Measurements from ENCODE around the gene ALX1. TPM values are rescaled to one million over a fixed set of nuclear protein-coding genes. Genes with fewer than 3 reads are reported as not detected.

Gene ALX1
- total RNA-seq, 1 donor from 2014 or later = 3.0 TPM

GRCh38 chr12:85280984-85281630, 1.1 kb downstream of the ALX1 start:
- no peak for DNase-seq (ENCODE audit: low spot score, unreplicated experiment)

GRCh38 chr12:85281636-85282312, 1.8 kb downstream of the ALX1 start:
- Mint-ChIP-seq H3K27ac (peak overlapping the region; percentile 35), H3K9me3 (ENCODE audit: low read depth) (no peaks in the 10 kb centered on the region), H3K36me3 (ENCODE audit: insufficient read depth) (peaks cover 3% of the 10 kb centered on the region), H3K27me3 (peaks cover 40% of the 10 kb centered on the region), H3K4me1 (ENCODE audit: low read depth) (peaks cover 6% of the 10 kb centered on the region), H3K4me3 (ENCODE audit: low read depth) (peak overlapping the region; percentile 94)
- DNase-seq (ENCODE audit: low spot score, unreplicated experiment) = no peak
- no peak for TF ChIP-seq CTCF (IDR thresholded peaks at IDR 0.05; ENCODE audit: unreplicated experiment)

More at GRCh38 chr12:85280984-85281630, 1.1 kb downstream of the ALX1 start:
- peaks cover 46% of the 10 kb centered on the region for H3K27me3 Mint-ChIP-seq
- peak overlapping the region; percentile 98 for H3K27ac Mint-ChIP-seq
- H3K4me3 Mint-ChIP-seq (ENCODE audit: low read depth) = peak overlapping the region; percentile 94
- peaks cover 3% of the 10 kb centered on the region for H3K36me3 Mint-ChIP-seq (ENCODE audit: insufficient read depth)
- TF ChIP-seq CTCF (IDR thresholded peaks at IDR 0.05; ENCODE audit: unreplicated experiment) = no peak
- H3K9me3 Mint-ChIP-seq (ENCODE audit: low read depth) = no peaks in the 10 kb centered on the region
- H3K4me1 Mint-ChIP-seq (ENCODE audit: low read depth) = peaks cover 6% of the 10 kb centered on the region

- Mint-ChIP-seq H3K9me3 (ENCODE audit: low read depth) (no peaks in the 10 kb centered on the region), H3K36me3 (ENCODE audit: insufficient read depth) (no peaks in the 10 kb centered on the region), H3K4me1 (ENCODE audit: low read depth) (peaks cover 6% of the 10 kb centered on the region), H3K27ac (no peak overlapping the region), H3K27me3 (peaks cover 23% of the 10 kb centered on the region), H3K4me3 (ENCODE audit: low read depth) (no peak overlapping the region)
- DNase-seq (ENCODE audit: low spot score, unreplicated experiment) = no peak
- no peak for TF ChIP-seq CTCF (IDR thresholded peaks at IDR 0.05; ENCODE audit: unreplicated experiment)
Measured at GRCh38 chr12:85283560-85283959, 3.5 kb downstream of the ALX1 start.

DNA sequence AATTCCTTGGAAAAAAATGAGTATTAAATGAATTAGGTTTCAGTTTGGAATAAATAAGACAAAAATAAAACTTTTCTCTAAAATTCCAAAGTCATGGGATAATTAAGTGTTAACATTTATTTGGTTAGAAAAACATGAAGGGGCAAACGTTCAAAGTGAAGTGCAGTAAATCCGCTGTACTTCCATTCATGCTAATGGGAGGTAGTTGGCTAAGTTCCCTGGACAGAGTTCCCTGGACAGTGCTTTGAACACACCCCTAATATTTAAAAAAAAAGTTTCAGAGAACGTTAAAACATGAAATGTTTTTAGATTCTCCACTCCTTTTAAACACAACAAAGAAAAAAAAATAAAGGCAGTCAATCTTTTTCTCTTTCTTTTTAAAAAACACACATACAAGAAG, 16.3 kb downstream of the ALX1 start:
- Mint-ChIP-seq H3K27ac (no peak overlapping the region), H3K36me3 (ENCODE audit: insufficient read depth) (peaks cover 3% of the 10 kb centered on the region), H3K27me3 (no peaks in the 10 kb centered on the region), H3K9me3 (ENCODE audit: low read depth) (no peaks in the 10 kb centered on the region), H3K4me1 (ENCODE audit: low read depth) (no peaks in the 10 kb centered on the region), H3K4me3 (ENCODE audit: low read depth) (no peak overlapping the region)
- no peak for TF ChIP-seq CTCF (IDR thresholded peaks at IDR 0.05; ENCODE audit: unreplicated experiment)
- no peak for DNase-seq (ENCODE audit: low spot score, unreplicated experiment)

DNA sequence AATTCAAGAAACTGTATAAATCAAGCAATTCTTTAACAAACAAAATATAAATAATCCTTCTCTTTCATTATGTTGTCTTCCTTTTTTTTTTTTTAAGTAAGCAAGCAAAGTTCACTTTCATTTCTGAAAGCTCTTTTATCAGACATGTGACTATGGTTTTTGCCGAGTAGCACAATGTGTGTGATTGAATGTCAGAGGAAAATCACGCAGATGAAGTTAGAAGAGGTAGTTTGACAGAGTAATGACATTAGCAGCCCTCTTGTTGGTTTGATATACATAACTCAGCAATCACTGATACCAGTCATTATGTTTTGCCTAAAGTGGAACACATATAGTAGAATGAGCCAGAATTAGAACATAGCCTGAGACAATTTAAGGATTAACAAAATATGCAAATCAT, 19.0 kb downstream of the ALX1 start:
- Mint-ChIP-seq H3K9me3 (ENCODE audit: low read depth) (no peaks in the 10 kb centered on the region), H3K4me3 (ENCODE audit: low read depth) (no peak overlapping the region), H3K4me1 (ENCODE audit: low read depth) (peaks cover 4% of the 10 kb centered on the region), H3K36me3 (ENCODE audit: insufficient read depth) (peaks cover 3% of the 10 kb centered on the region), H3K27me3 (no peaks in the 10 kb centered on the region), H3K27ac (no peak overlapping the region)
- DNase-seq (ENCODE audit: low spot score, unreplicated experiment) = no peak
- TF ChIP-seq CTCF (IDR thresholded peaks at IDR 0.05; ENCODE audit: unreplicated experiment) = no peak

All from progenitor cell of endocrine pancreas (in vitro differentiated cells).